Right atrium auricular region (tissue), 2 donors: ENCODE data around the gene MAPK8IP3. TPM values are rescaled to one million over a fixed set of nuclear protein-coding genes. Genes with fewer than 3 reads are reported as not detected.

ENCODE experiments used
- DNase-seq: peaks from one replicate; pipeline ENCODE4 v3.0.0-alpha.2; 2019; ENCODE audit warnings: low spot score
- H3K27ac ChIP-seq, 2 donors: fragments of 200-600 bp; sonication (generic); 1 replicate in 1 of 2; 2 replicates in 1 of 2; pipeline ENCODE4 v1.5.1; 2016 to 2019
- H3K27me3 ChIP-seq, 2 donors: fragments of 200-600 bp; sonication (generic); one replicate each; pipeline versions ENCODE4 v1.5.1 to v1.6.0; 2017 to 2019
- H3K36me3 ChIP-seq: fragments of 200-600 bp; sonication (generic); one replicate; pipeline ENCODE4 v1.5.1; 2016
- H3K4me1 ChIP-seq, 2 donors: fragments of 200-600 bp; sonication (generic); one replicate each; pipeline versions ENCODE4 v1.5.1 to v1.6.0; 2017 to 2019
- H3K4me3 ChIP-seq, 2 donors: fragments of 200-600 bp; sonication (generic); 1 replicate in 1 of 2; 2 replicates in 1 of 2; pipeline ENCODE4 v1.5.1; 2017 to 2019; ENCODE audit warnings: mild to moderate bottlenecking in 1 of 2, moderate library complexity in 1 of 2
- H3K9me3 ChIP-seq, 2 donors: fragments of 200-600 bp; sonication (generic); one replicate each; pipeline ENCODE4 v1.5.1; 2019
- total RNA-seq, 2 donors: library from RNA; depleted of rRNA; stranded (reverse); fragments of >200 nt; gene quantifications; one replicate each; pipeline ENCODE4 v1.1.0, GENCODE V29; 2016
- TF ChIP-seq, protein P1 (sequence below), 2 donors: fragments of 200-600 bp; sonication (generic); IDR thresholded peaks; one replicate each; pipeline ENCODE4 v1.5.1; 2019; ENCODE audit warnings: antibody characterized with exemption in 2 of 2

The MAPK8IP3 gene
- total RNA-seq, 2 donors from 2014 or later, result 43.1 to 43.3 TPM

DNA sequence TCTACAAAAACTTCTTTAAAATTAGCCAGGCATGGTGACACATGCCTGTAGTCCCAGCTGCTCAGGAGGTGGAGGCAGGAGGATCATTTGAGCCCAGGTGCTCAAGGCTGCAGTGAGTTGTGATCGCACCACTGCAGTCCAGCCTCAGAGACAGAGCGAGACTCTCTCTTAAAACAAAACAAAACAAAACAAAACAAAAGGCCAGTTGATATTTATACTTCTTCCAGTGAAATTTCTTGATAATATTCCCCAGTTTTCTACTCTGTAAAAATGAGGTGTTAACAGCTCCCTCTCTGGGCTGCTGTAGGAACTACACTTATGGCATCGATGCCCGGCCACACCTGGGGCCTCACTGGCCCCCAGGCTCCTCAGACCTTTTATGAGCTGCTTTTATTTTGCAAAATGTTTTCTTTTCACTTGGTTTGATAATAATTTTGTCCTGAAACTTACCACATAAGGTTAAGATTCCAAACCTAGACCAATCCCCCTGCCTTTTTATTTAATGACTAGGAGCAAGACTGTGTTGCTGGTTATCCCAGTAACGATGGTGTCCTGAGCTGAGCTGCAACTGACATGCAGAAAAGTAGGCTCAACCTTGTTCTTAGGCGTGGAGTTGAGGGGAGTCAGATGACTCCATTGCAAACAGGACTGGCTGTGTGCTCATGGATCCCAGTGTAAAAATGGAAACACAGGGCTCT lies 17.6 kb downstream of the MAPK8IP3 start:
- DNase-seq, result no peak
- TF ChIP-seq, protein P1, sequence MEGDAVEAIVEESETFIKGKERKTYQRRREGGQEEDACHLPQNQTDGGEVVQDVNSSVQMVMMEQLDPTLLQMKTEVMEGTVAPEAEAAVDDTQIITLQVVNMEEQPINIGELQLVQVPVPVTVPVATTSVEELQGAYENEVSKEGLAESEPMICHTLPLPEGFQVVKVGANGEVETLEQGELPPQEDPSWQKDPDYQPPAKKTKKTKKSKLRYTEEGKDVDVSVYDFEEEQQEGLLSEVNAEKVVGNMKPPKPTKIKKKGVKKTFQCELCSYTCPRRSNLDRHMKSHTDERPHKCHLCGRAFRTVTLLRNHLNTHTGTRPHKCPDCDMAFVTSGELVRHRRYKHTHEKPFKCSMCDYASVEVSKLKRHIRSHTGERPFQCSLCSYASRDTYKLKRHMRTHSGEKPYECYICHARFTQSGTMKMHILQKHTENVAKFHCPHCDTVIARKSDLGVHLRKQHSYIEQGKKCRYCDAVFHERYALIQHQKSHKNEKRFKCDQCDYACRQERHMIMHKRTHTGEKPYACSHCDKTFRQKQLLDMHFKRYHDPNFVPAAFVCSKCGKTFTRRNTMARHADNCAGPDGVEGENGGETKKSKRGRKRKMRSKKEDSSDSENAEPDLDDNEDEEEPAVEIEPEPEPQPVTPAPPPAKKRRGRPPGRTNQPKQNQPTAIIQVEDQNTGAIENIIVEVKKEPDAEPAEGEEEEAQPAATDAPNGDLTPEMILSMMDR (IDR thresholded peaks at IDR 0.05), result peak; percentile 65 to 83
- Histone ChIP-seq H3K36me3 (peaks cover 35% of the 10 kb centered on the region), H3K4me1 (peaks cover 0 to 49% of the 10 kb centered on the region in 2 donors), H3K27ac (peak overlapping the region; percentile 35 to 73), H3K4me3 (no peak overlapping the region), H3K9me3 (no peaks in the 10 kb centered on the region), H3K27me3 (no peaks in the 10 kb centered on the region)

DNA sequence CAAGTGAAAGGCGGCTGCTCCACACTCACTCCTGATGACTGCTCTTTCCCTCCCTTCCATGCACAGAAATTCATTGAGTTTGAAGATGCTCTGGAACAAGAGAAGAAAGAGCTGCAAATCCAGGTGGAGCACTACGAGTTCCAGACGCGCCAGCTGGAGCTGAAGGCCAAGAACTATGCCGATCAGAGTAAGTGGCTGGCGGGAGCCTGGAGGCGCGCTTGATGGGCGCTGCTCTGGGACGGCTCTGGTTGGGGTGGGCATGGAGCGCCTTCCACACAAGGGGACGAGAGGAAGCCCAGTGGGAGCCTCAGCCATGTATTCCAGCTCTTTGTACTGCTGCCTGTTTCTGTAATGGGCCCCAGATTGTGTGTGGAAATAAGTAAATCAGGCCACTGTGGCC lies 18.5 kb downstream of the MAPK8IP3 start:
- DNase-seq, result no peak
- H3K36me3 ChIP-seq, result peaks cover 44% of the 10 kb centered on the region
- H3K4me3 ChIP-seq, result no peak overlapping the region
- H3K27me3 ChIP-seq, result no peaks in the 10 kb centered on the region
- peaks cover 0 to 41% of the 10 kb centered on the region in 2 donors for H3K4me1 ChIP-seq
- H3K27ac ChIP-seq, result no peak overlapping the region
- TF ChIP-seq, protein P1 (IDR thresholded peaks at IDR 0.05), result no peak
- H3K9me3 ChIP-seq, result no peaks in the 10 kb centered on the region

DNA sequence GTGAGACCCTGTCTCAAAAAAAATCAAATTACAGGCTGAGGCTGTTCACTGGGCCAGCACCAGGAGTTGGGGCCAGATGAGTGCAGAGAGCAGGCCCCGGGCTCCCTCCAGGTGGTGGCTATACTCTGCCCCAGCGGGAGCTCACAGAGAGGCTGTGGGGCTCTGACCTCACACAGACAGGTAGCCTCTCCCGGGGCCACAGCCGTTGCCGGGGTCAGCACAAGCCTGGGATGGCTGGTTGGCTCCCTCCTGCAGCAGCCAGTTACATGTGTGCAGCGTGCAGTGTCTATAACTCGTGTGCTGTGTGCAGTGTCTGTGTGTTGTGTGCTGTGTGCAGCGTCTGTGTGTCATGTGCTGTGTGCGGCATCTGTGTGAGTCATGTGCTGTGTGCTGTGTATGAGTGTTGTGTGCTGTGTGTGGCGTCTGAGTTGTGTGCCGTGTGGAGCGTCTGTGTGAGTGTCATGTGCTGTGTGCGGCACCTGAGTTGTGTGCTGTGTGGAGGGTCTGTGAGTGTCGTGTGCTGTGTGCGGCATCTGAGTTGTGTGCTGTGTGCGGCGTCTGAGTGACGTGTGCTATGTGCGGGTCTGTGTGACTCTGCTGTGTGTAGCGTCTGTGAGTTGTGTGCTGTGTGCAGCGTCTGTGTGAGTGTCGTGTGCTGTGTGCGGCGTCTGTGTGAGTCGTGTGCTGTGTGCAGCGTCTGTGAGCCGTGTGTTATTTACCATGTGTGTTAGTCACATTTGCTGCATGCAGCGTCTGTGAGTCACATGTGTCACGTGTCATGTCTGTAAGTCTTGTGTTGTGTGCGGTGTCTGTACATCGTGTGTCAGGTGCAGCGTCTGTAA lies 20.9 kb downstream of the MAPK8IP3 start:
- no peak for DNase-seq
- no peak overlapping the region for H3K27ac ChIP-seq
- TF ChIP-seq, protein P1 (IDR thresholded peaks at IDR 0.05), result no peak
- H3K4me3 ChIP-seq, result no peak overlapping the region
- H3K27me3 ChIP-seq, result no peaks in the 10 kb centered on the region
- peaks cover 0 to 22% of the 10 kb centered on the region in 2 donors for H3K4me1 ChIP-seq
- peaks cover 55% of the 10 kb centered on the region for H3K36me3 ChIP-seq
- no peaks in the 10 kb centered on the region for H3K9me3 ChIP-seq

DNA sequence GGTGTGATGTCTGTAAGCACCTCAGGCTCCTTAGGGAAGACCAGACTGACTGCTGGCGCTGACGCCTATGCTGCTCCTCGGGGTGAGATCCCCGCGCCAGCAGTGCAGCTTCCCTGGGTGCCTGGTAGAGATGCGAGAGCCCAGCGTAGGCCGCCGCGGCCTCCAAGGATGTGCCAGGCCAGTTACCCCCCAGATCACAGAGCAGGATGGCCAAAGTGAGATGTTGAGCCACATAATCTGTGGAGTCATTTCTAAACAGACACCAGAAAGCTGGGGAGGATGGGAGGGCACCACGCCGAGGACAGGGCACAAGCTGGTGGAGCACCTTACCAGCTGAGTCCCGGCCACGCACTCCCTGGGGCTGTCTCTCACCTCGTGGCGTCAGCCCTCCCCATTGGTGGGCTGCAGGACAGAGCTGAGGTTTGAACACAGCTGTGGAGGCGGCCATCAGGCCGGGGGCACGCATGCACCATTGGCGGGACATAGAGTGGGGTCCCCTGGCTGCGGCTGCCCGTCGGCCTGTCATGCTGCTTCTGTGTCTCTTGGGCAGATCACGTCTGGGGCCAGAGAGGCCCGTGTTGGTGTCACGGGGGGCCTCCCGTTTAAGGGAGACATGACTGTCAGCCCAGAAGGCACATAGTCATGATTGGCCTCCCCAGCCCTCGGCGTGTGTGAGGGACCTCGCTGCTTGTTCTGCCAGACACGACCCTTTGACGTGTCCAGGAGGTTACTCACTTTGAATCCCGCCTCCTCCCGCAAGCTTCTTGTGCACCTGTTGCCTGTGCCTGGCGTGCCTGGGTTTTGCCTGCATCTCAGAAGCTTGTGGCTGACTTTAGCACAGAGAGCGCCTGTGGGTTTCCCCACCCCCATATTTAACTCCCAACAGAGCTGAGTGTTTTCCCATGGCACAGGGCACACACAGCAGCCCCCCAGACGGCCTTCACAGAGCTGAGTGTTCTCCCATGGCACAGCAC lies 21.9 kb downstream of the MAPK8IP3 start:
- Histone ChIP-seq H3K27ac (no peak overlapping the region), H3K4me3 (no peak overlapping the region), H3K4me1 (peaks cover 0 to 12% of the 10 kb centered on the region in 2 donors), H3K27me3 (no peaks in the 10 kb centered on the region), H3K9me3 (no peaks in the 10 kb centered on the region), H3K36me3 (peaks cover 64% of the 10 kb centered on the region)
- TF ChIP-seq, protein P1 (IDR thresholded peaks at IDR 0.05), result no peak
- no peak for DNase-seq

DNA sequence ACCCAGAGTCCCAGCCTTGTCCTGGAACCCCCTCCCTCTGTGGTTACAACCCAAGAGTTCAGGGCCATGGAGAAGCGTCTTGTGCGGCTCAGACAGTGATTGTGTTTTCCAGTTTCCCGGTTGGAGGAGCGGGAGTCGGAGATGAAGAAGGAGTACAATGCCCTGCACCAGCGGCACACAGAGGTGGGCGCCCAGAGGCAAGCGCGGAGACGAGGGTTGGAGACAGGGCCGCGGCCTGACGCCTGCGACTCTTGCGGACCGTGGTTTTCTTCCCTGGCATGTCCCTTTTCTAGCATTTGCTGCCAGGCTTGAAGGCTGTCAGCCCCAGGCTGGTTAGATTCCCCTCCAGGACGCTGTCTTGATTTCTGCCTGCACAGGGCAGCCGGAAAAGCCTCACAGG lies 23.0 kb downstream of the MAPK8IP3 start:
- no peaks in the 10 kb centered on the region for H3K27me3 ChIP-seq
- no peak overlapping the region for H3K27ac ChIP-seq
- no peaks in the 10 kb centered on the region for H3K9me3 ChIP-seq
- H3K4me1 ChIP-seq, result peaks cover 0 to under 1% of the 10 kb centered on the region in 2 donors
- no peak for DNase-seq
- H3K36me3 ChIP-seq, result peaks cover 75% of the 10 kb centered on the region
- TF ChIP-seq, protein P1 (IDR thresholded peaks at IDR 0.05), result no peak
- no peak overlapping the region for H3K4me3 ChIP-seq
